ENCODE results near the gene POP5. TPM values are rescaled to one million over a fixed set of nuclear protein-coding genes. Genes with fewer than 3 reads are reported as not detected.

The POP5 gene
- total and polyA plus RNA-seq, 2 of the 4 experiments (the other 2 are of a cell fraction), result 69.5 to 99.4 TPM

- no peak for TF ChIP-seq BHLHE40 (IDR thresholded peaks at IDR 0.05; ENCODE audit: low read depth, low read length)
Measured at GRCh38 chr12:120592121-120593049, 11.2 kb upstream of the POP5 start (continued).

- POLR2A ChIA-PET (ENCODE audit: unreplicated experiment), result no interaction called here
- no TSS peak for BruUV-seq (replicated peaks)
- H3K4me1 ChIP-seq (ENCODE audit: control insufficient read depth, insufficient read depth, low read length), result no peaks in the 10 kb centered on the region
- TF ChIP-seq NFE2L2 (IDR thresholded peaks at IDR 0.05; ENCODE audit: low read depth, low read length) (no peak), CTCF (conservative IDR thresholded peaks at IDR 0.05; ENCODE audit: low read depth, low read length) (no peak), RAD21 (IDR thresholded peaks at IDR 0.05; ENCODE audit: low read length) (no peak), CEBPB (IDR thresholded peaks at IDR 0.05; ENCODE audit: low read depth, low read length) (no peak), MAZ (IDR thresholded peaks at IDR 0.05; ENCODE audit: borderline replicate concordance, low read depth, low read length) (no peak), CHD1 (IDR thresholded peaks at IDR 0.05; ENCODE audit: low read depth, low read length) (no peak), USF2 (IDR thresholded peaks at IDR 0.05; ENCODE audit: low read depth, low read length) (no peak), MXI1 (IDR thresholded peaks at IDR 0.05; ENCODE audit: borderline replicate concordance, low read depth, low read length) (no peak), POLR2A (IDR thresholded peaks at IDR 0.05; ENCODE audit: low read depth, low read length) (no peak), SMC3 (IDR thresholded peaks at IDR 0.05; ENCODE audit: low read depth, low read length) (no peak), RFX5 (IDR thresholded peaks at IDR 0.05; ENCODE audit: low read depth, low read length) (no peak), MAFK (IDR thresholded peaks at IDR 0.05; ENCODE audit: low read depth, low read length) (no peak)
Measured at GRCh38 chr12:120590741-120591407, 9.7 kb upstream of the POP5 start.

More at GRCh38 chr12:120590741-120591407, 9.7 kb upstream of the POP5 start:
- Histone ChIP-seq H3K9me1 (ENCODE audit: insufficient read depth, low read length) (no peaks in the 10 kb centered on the region), H2AK9ac (replicated peaks; ENCODE audit: low read depth, low read length, poor library complexity) (no peak overlapping the region), H2AK5ac (ENCODE audit: low read depth, low read length) (no peak overlapping the region), H2BK20ac (ENCODE audit: low read depth, low read length) (no peak overlapping the region), H4K5ac (ENCODE audit: low read depth, low read length) (no peak overlapping the region), H3K56ac (ENCODE audit: extremely low read depth, insufficient read depth, low read length) (no peak overlapping the region), H3K9ac (ENCODE audit: low read depth, low read length) (no peak overlapping the region), H3K9me3 (ENCODE audit: control insufficient read depth, insufficient read depth, low read length) (no peaks in the 10 kb centered on the region), H3K27ac (ENCODE audit: insufficient read depth, low read length) (no peak overlapping the region), H2BK15ac (ENCODE audit: low read depth, low read length) (no peak overlapping the region), H2BK120ac (ENCODE audit: low read depth, low read length) (no peak overlapping the region), H4K91ac (ENCODE audit: insufficient read depth, low read depth, low read length) (no peak overlapping the region), H3K4me2 (ENCODE audit: low read depth, low read length) (no peak overlapping the region), H3K36me3 (ENCODE audit: control insufficient read depth, insufficient read depth, low read length) (no peaks in the 10 kb centered on the region), H3K4ac (ENCODE audit: low read depth, low read length) (no peak overlapping the region), H3K27me3 (ENCODE audit: control insufficient read depth, insufficient read depth, low read length) (peaks cover 37% of the 10 kb centered on the region), H4K20me1 (ENCODE audit: insufficient read depth, low read length) (no peaks in the 10 kb centered on the region), H3K79me1 (ENCODE audit: low read depth in 1 of 2, low read length in 2 of 2) (no peaks in the 10 kb centered on the region), H3K4me3 (ENCODE audit: insufficient read depth, low read depth, low read length) (no peak overlapping the region), H3K23ac (ENCODE audit: low read depth, low read length) (no peak overlapping the region), H4K8ac (ENCODE audit: low read depth in 2 of 2, low read length in 2 of 2) (no peak overlapping the region), H2BK5ac (ENCODE audit: low read depth, low read length, poor library complexity, severe bottlenecking) (no peak overlapping the region), H3K18ac (ENCODE audit: low read depth, low read length) (no peak overlapping the region), H2AFZ (replicated peaks; ENCODE audit: low read length, poor library complexity) (no peak overlapping the region), H3K14ac (replicated peaks; ENCODE audit: low read depth, low read length) (no peak overlapping the region)
- intact Hi-C loops (cut with micrococcal nuclease), result no loop called here
- no peak for DNase-seq
- in situ Hi-C loops (cut with MboI; ENCODE audit: low sequenced_read_pairs), result no loop called here
- no CpG with 5 or more reads among the region's 6 CpGs for WGBS, 2 experiments (ENCODE audit: extremely low coverage in 2 of 2, insufficient read length in 1 of 2)
- no peak for ATAC-seq (ENCODE audit: low read depth)
- CTCF ChIA-PET, result no interaction called here
- dilution Hi-C loops (cut with HindIII; ENCODE audit: low sequenced_read_pairs, unreplicated experiment), result no loop called here

Measured in IMR-90 (cell line).